ENCODE results near the gene SLC26A11. TPM values are rescaled to one million over a fixed set of nuclear protein-coding genes. Genes with fewer than 3 reads are reported as not detected.
A peak's percentile ranks its signal among the peaks of the same experiment; 100 is the strongest.

The SLC26A11 gene
- total RNA-seq, 1 donor = 12.7 TPM

- Histone ChIP-seq H3K27ac (ENCODE audit: low read depth, low read length) (no peak overlapping the region), H3K79me2 (ENCODE audit: insufficient read depth, low read length) (no peaks in the 10 kb centered on the region), H3K9me3 (ENCODE audit: low read depth, low read length) (no peaks in the 10 kb centered on the region), H3K4me1 (ENCODE audit: insufficient read depth, low read length) (no peaks in the 10 kb centered on the region), H3K27me3 (ENCODE audit: insufficient read depth, low read length) (no peaks in the 10 kb centered on the region), H3K36me3 (ENCODE audit: insufficient read depth, low read length) (peaks cover 5% of the 10 kb centered on the region), H4K20me1 (ENCODE audit: insufficient read depth, low read length) (peaks cover 5% of the 10 kb centered on the region), H2AFZ (ENCODE audit: low read length) (no peak overlapping the region), H3K4me3 (ENCODE audit: insufficient read depth, low read length) (no peak overlapping the region), H3K4me2 (ENCODE audit: insufficient read depth, low read length) (no peak overlapping the region)
- TF ChIP-seq CTCF (IDR thresholded peaks at IDR 0.05; ENCODE audit: extremely low read depth, low read depth, low read length) = no peak
- no peak for DNase-seq (ENCODE audit: insufficient read length, low spot score, missing footprints)
Measured at GRCh38 chr17:80227156-80227555, 6.9 kb downstream of the SLC26A11 start.

- Histone ChIP-seq H3K36me3 (ENCODE audit: insufficient read depth, low read length) (peaks cover 10% of the 10 kb centered on the region), H3K4me3 (ENCODE audit: insufficient read depth, low read length) (no peak overlapping the region), H3K79me2 (ENCODE audit: insufficient read depth, low read length) (no peaks in the 10 kb centered on the region), H2AFZ (ENCODE audit: low read length) (no peak overlapping the region), H3K9me3 (ENCODE audit: low read depth, low read length) (no peaks in the 10 kb centered on the region), H4K20me1 (ENCODE audit: insufficient read depth, low read length) (peaks cover 5% of the 10 kb centered on the region), H3K4me1 (ENCODE audit: insufficient read depth, low read length) (no peaks in the 10 kb centered on the region), H3K4me2 (ENCODE audit: insufficient read depth, low read length) (no peak overlapping the region), H3K27me3 (ENCODE audit: insufficient read depth, low read length) (no peaks in the 10 kb centered on the region), H3K27ac (ENCODE audit: low read depth, low read length) (no peak overlapping the region)
- TF ChIP-seq CTCF (IDR thresholded peaks at IDR 0.05; ENCODE audit: extremely low read depth, low read depth, low read length) = no peak
- DNase-seq (ENCODE audit: insufficient read length, low spot score, missing footprints) = peak; percentile 35
Measured at GRCh38 chr17:80227666-80228065, 7.4 kb downstream of the SLC26A11 start.

- no peak for TF ChIP-seq CTCF (IDR thresholded peaks at IDR 0.05; ENCODE audit: extremely low read depth, low read depth, low read length)
- Histone ChIP-seq H3K4me2 (ENCODE audit: insufficient read depth, low read length) (no peak overlapping the region), H3K9me3 (ENCODE audit: low read depth, low read length) (no peaks in the 10 kb centered on the region)
Measured at GRCh38 chr17:80228477-80228876, 8.2 kb downstream of the SLC26A11 start.

GRCh38 chr17:80229011-80229410, 8.8 kb downstream of the SLC26A11 start:
- peak; percentile 83 for DNase-seq (ENCODE audit: insufficient read length, low spot score, missing footprints)
- Histone ChIP-seq H2AFZ (ENCODE audit: low read length) (no peak overlapping the region), H3K36me3 (ENCODE audit: insufficient read depth, low read length) (peaks cover 19% of the 10 kb centered on the region), H3K9me3 (ENCODE audit: low read depth, low read length) (no peaks in the 10 kb centered on the region), H3K27me3 (ENCODE audit: insufficient read depth, low read length) (no peaks in the 10 kb centered on the region), H3K4me3 (ENCODE audit: insufficient read depth, low read length) (no peak overlapping the region), H3K79me2 (ENCODE audit: insufficient read depth, low read length) (no peaks in the 10 kb centered on the region), H3K4me1 (ENCODE audit: insufficient read depth, low read length) (no peaks in the 10 kb centered on the region), H3K27ac (ENCODE audit: low read depth, low read length) (no peak overlapping the region), H3K4me2 (ENCODE audit: insufficient read depth, low read length) (no peak overlapping the region), H4K20me1 (ENCODE audit: insufficient read depth, low read length) (no peaks in the 10 kb centered on the region)
- TF ChIP-seq CTCF (IDR thresholded peaks at IDR 0.05; ENCODE audit: extremely low read depth, low read depth, low read length) = no peak

More at GRCh38 chr17:80228477-80228876, 8.2 kb downstream of the SLC26A11 start:
- Histone ChIP-seq H4K20me1 (ENCODE audit: insufficient read depth, low read length) (no peaks in the 10 kb centered on the region), H3K36me3 (ENCODE audit: insufficient read depth, low read length) (peaks cover 15% of the 10 kb centered on the region), H3K4me3 (ENCODE audit: insufficient read depth, low read length) (no peak overlapping the region), H3K27me3 (ENCODE audit: insufficient read depth, low read length) (no peaks in the 10 kb centered on the region), H3K27ac (ENCODE audit: low read depth, low read length) (no peak overlapping the region), H2AFZ (ENCODE audit: low read length) (no peak overlapping the region), H3K4me1 (ENCODE audit: insufficient read depth, low read length) (no peaks in the 10 kb centered on the region), H3K79me2 (ENCODE audit: insufficient read depth, low read length) (no peaks in the 10 kb centered on the region)
- no peak for DNase-seq (ENCODE audit: insufficient read length, low spot score, missing footprints)
